Mesenchymal stem cell (in vitro differentiated cells and primary cell): Measurements from ENCODE around the gene MFSD1.

Source experiments
- DNase-seq: peaks from one replicate; pipeline ENCODE4 v3.0.0-alpha.2; 2013
- H2AFZ ChIP-seq: one replicate; pipeline ENCODE4 v1.6.1; 2013; ENCODE audit warnings: low read depth, mild to moderate bottlenecking, control low read depth, inconsistent platforms, low read length, moderate library complexity
- H2AK5ac ChIP-seq: 2 replicates; pipeline ENCODE4 v1.6.1; 2013; ENCODE audit warnings: low read length, moderate library complexity, mild to moderate bottlenecking, inconsistent platforms; ENCODE audit not compliant: severe bottlenecking
- H2BK120ac ChIP-seq: one replicate; pipeline ENCODE4 v1.6.1; 2013; ENCODE audit warnings: low read depth, mild to moderate bottlenecking, inconsistent platforms, low read length, moderate library complexity
- H2BK12ac ChIP-seq, 2 experiments: one replicate each; pipeline ENCODE4 v1.6.1; 2013; ENCODE audit warnings: inconsistent platforms in 2 of 2, low read length in 2 of 2, mild to moderate bottlenecking in 2 of 2, moderate library complexity in 2 of 2, control low read depth in 1 of 2
- H2BK15ac ChIP-seq: one replicate; pipeline ENCODE4 v1.6.1; 2013; ENCODE audit warnings: mild to moderate bottlenecking, low read depth, inconsistent platforms; ENCODE audit not compliant: poor library complexity, severe bottlenecking
- H2BK5ac ChIP-seq: 2 replicates; pipeline ENCODE4 v1.6.1; 2013; ENCODE audit warnings: low read depth, mild to moderate bottlenecking, low read length, control low read depth, inconsistent platforms; ENCODE audit not compliant: poor library complexity, severe bottlenecking
- H3K14ac ChIP-seq, 2 experiments: one replicate each; pipeline ENCODE4 v1.6.1; 2013; ENCODE audit warnings: inconsistent platforms in 2 of 2, low read length in 2 of 2, control low read depth in 1 of 2, mild to moderate bottlenecking in 1 of 2, moderate library complexity in 1 of 2
- H3K18ac ChIP-seq, 2 experiments: one replicate each; pipeline ENCODE4 v1.6.1; 2013; ENCODE audit warnings: inconsistent platforms in 2 of 2, low read length in 2 of 2, control low read depth in 1 of 2, low read depth in 1 of 2, mild to moderate bottlenecking in 1 of 2
- H3K23ac ChIP-seq, 2 experiments: one replicate each; pipeline ENCODE4 v1.6.1; 2013; ENCODE audit warnings: inconsistent platforms in 2 of 2, low read length in 2 of 2, mild to moderate bottlenecking in 2 of 2, moderate library complexity in 2 of 2, control low read depth in 1 of 2
- H3K27ac ChIP-seq: 2 replicates; pipeline ENCODE4 v1.5.1; 2013; ENCODE audit warnings: mild to moderate bottlenecking, moderate library complexity, low read length, control low read depth, inconsistent platforms; ENCODE audit not compliant: poor library complexity, severe bottlenecking
- H3K27me3 ChIP-seq, 2 experiments: 2 replicates each; pipeline versions ENCODE4 v1.6.1 to v1.7.0; 2013; ENCODE audit warnings: low read length in 2 of 2, mild to moderate bottlenecking in 2 of 2, moderate library complexity in 2 of 2, control low read depth in 1 of 2, inconsistent platforms in 1 of 2; ENCODE audit not compliant: control insufficient read depth in 1 of 2, insufficient read depth in 1 of 2
- H3K36me3 ChIP-seq, 2 experiments: 2 replicates each; pipeline versions ENCODE4 v1.6.1 to v1.7.0; 2013; ENCODE audit warnings: low read length in 2 of 2, control low read depth in 1 of 2, inconsistent platforms in 1 of 2, low read depth in 1 of 2, mild to moderate bottlenecking in 1 of 2; ENCODE audit not compliant: insufficient read depth in 2 of 2, control insufficient read depth in 1 of 2
- H3K4ac ChIP-seq, 2 experiments: one replicate each; pipeline ENCODE4 v1.6.1; 2013; ENCODE audit warnings: inconsistent platforms in 2 of 2, low read length in 2 of 2, mild to moderate bottlenecking in 2 of 2, moderate library complexity in 2 of 2, control low read depth in 1 of 2, low read depth in 1 of 2
- H3K4me1 ChIP-seq: 2 replicates; pipeline ENCODE4 v1.6.1; 2013; ENCODE audit warnings: low read depth, low read length, control low read depth; ENCODE audit not compliant: control insufficient read depth, insufficient read depth
- H3K4me2 ChIP-seq: 2 replicates; pipeline ENCODE4 v1.6.1; 2013; ENCODE audit warnings: low read length, mild to moderate bottlenecking, inconsistent platforms; ENCODE audit not compliant: poor library complexity, severe bottlenecking
- H3K4me3 ChIP-seq, 2 experiments: 2 replicates each; pipeline versions ENCODE4 v1.5.1 to v1.7.0; 2013; ENCODE audit warnings: low read length in 2 of 2, mild to moderate bottlenecking in 2 of 2, control low read depth in 1 of 2, low read depth in 1 of 2; ENCODE audit not compliant: insufficient read depth in 1 of 2
- H3K79me1 ChIP-seq: replicated peaks from 2 replicates; pipeline ENCODE4 v1.6.1; 2013; ENCODE audit warnings: mild to moderate bottlenecking, control low read depth, low read length, inconsistent platforms; ENCODE audit not compliant: poor library complexity, severe bottlenecking
- H3K9ac ChIP-seq: 2 replicates; pipeline ENCODE4 v1.7.0; 2013; ENCODE audit warnings: mild to moderate bottlenecking, low read length, moderate library complexity
- H3K9me3 ChIP-seq: 2 replicates; pipeline ENCODE4 v1.7.0; 2013; ENCODE audit warnings: mild to moderate bottlenecking, low read length; ENCODE audit not compliant: control insufficient read depth
- H4K8ac ChIP-seq: one replicate; pipeline ENCODE4 v1.6.1; 2013; ENCODE audit warnings: inconsistent platforms, mild to moderate bottlenecking, low read length, moderate library complexity
- H4K91ac ChIP-seq: one replicate; pipeline ENCODE4 v1.6.1; 2013; ENCODE audit warnings: mild to moderate bottlenecking, low read length, inconsistent platforms
- WGBS: methylation state at CpG from one replicate; pipeline ENCODE4 v1.1.7; 2013; ENCODE audit warnings: mixed read lengths; 5-methylcytosine and 5-hydroxymethylcytosine counted together

MFSD1 gene

GRCh38 chr3:158777161-158777873 is 24.5 kb upstream of the MFSD1 start:
- Histone ChIP-seq H4K91ac (no peak overlapping the region), H3K27me3 (no peaks in the 10 kb centered on the region), H3K79me1 (no peaks in the 10 kb centered on the region), H3K4ac (peak overlapping the region in 1 of 2 experiments; percentile 77), H3K23ac (no peak overlapping the region), H2AK5ac (no peak overlapping the region), H2AFZ (no peak overlapping the region), H3K4me3 (no peak overlapping the region), H3K4me2 (no peak overlapping the region), H3K27ac (no peak overlapping the region), H2BK5ac (no peak overlapping the region), H2BK120ac (no peak overlapping the region), H3K9ac (peak overlapping the region; percentile 58), H3K36me3 (no peaks in the 10 kb centered on the region), H4K8ac (peak overlapping the region; percentile 19), H3K4me1 (peaks cover 1% of the 10 kb centered on the region), H3K9me3 (no peaks in the 10 kb centered on the region), H3K14ac (no peak overlapping the region), H2BK15ac (no peak overlapping the region), H3K18ac (peak overlapping the region; percentile 26 to 78), H2BK12ac (peak overlapping the region in 1 of 2 experiments; percentile 10)
- 65% methylated on average over 3 of the region's 3 CpGs for WGBS
- peak; percentile 23 for DNase-seq

GRCh38 chr3:158780766-158781165 is 21.1 kb upstream of the MFSD1 start:
- Histone ChIP-seq H3K14ac (no peak overlapping the region), H3K4me2 (no peak overlapping the region), H3K79me1 (no peaks in the 10 kb centered on the region), H3K36me3 (no peaks in the 10 kb centered on the region), H4K91ac (no peak overlapping the region), H2BK15ac (no peak overlapping the region), H2BK12ac (no peak overlapping the region), H3K27ac (no peak overlapping the region), H4K8ac (no peak overlapping the region), H2AFZ (no peak overlapping the region), H3K4ac (no peak overlapping the region), H2BK5ac (no peak overlapping the region), H3K4me3 (no peak overlapping the region), H3K27me3 (no peaks in the 10 kb centered on the region), H2BK120ac (no peak overlapping the region), H3K4me1 (peaks cover 1% of the 10 kb centered on the region), H2AK5ac (no peak overlapping the region), H3K23ac (no peak overlapping the region), H3K18ac (no peak overlapping the region), H3K9ac (no peak overlapping the region), H3K9me3 (peaks cover under 1% of the 10 kb centered on the region)
- no peak for DNase-seq
- no CpG with 5 or more reads among the region's 1 CpG for WGBS

DNA sequence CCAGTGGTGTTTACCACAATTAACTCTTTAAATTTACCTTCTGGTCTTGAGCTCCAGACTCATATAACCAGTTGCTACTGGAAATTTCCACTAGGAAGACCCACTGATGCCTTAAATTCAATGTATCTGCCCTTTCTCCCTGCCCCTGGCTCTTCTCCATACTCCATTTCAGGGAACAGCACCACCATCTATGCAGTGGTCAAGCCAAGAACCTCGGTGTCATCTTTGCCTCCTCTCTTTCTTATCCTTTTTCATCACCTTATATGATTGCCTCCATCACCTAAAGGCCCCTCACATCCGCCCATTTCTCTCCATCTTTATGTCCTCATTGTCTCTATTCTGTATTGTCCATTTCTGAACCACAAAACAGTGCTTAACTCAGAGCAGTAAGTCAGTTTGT is 20.7 kb upstream of the MFSD1 start:
- Histone ChIP-seq H3K9ac (no peak overlapping the region), H4K8ac (no peak overlapping the region), H2BK5ac (no peak overlapping the region), H4K91ac (no peak overlapping the region), H3K27me3 (no peaks in the 10 kb centered on the region), H3K79me1 (no peaks in the 10 kb centered on the region), H2BK12ac (no peak overlapping the region), H2AFZ (no peak overlapping the region), H3K4me3 (no peak overlapping the region), H3K4me1 (peaks cover 1% of the 10 kb centered on the region), H2BK15ac (no peak overlapping the region), H3K9me3 (peaks cover 4% of the 10 kb centered on the region), H2AK5ac (no peak overlapping the region), H3K27ac (no peak overlapping the region), H3K36me3 (no peaks in the 10 kb centered on the region), H3K4me2 (no peak overlapping the region), H3K23ac (no peak overlapping the region), H3K4ac (no peak overlapping the region), H3K14ac (no peak overlapping the region), H3K18ac (no peak overlapping the region), H2BK120ac (no peak overlapping the region)
- DNase-seq: no peak
- WGBS: 96% methylated on average over 2 of the region's 2 CpGs

DNA sequence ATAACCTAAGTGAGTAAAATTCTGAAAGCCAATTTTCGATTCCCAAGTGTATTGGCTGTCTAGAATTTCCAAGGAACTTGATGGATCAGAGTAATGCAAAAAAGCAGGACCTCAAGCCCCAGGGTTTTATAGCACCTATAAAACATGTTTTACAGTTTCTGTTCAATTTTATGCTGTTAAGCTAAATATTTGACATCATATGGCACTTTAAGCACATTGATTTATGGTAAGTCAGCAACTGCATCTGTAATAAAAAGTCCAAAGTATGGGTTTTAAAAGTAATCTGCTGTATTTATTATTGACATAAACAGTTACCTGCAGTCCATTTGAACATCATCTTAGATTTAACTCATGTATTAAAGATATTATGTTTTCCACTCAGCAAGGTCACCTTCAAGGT is 20.0 kb upstream of the MFSD1 start:
- Histone ChIP-seq H4K8ac (no peak overlapping the region), H3K4ac (no peak overlapping the region), H2BK5ac (no peak overlapping the region), H3K9ac (no peak overlapping the region), H3K18ac (no peak overlapping the region), H3K14ac (no peak overlapping the region), H2BK12ac (no peak overlapping the region), H3K79me1 (no peaks in the 10 kb centered on the region), H2BK15ac (no peak overlapping the region), H3K4me1 (no peaks in the 10 kb centered on the region), H2AK5ac (no peak overlapping the region), H3K27me3 (no peaks in the 10 kb centered on the region), H2BK120ac (no peak overlapping the region), H4K91ac (no peak overlapping the region), H2AFZ (no peak overlapping the region), H3K4me3 (no peak overlapping the region), H3K36me3 (no peaks in the 10 kb centered on the region), H3K23ac (no peak overlapping the region), H3K27ac (no peak overlapping the region), H3K9me3 (peaks cover 5% of the 10 kb centered on the region), H3K4me2 (no peak overlapping the region)
- WGBS: no CpG with 5 or more reads among the region's 1 CpG
- DNase-seq: no peak
